HG03045 (cell line): Measurements from ENCODE around the gene CEP72.

Source experiments
- ATAC-seq: cut with Tn5 transposase; IDR thresholded peaks from one replicate; pipeline ENCODE4 v1.9.1; 2021; ENCODE audit warnings: mild to moderate bottlenecking, moderate library complexity; ENCODE audit not compliant: unreplicated experiment

Gene CEP72

GRCh38 chr5:635306-636055, 23.3 kb downstream of the CEP72 start:
- no peak for ATAC-seq

- ATAC-seq = no peak
Observed at GRCh38 chr5:636951-637350, 24.8 kb downstream of the CEP72 start.

GRCh38 chr5:637581-638450, 25.7 kb downstream of the CEP72 start:
- ATAC-seq = no peak

GRCh38 chr5:638501-639252, 26.5 kb downstream of the CEP72 start:
- ATAC-seq = no peak

GRCh38 chr5:639253-639530, 27.1 kb downstream of the CEP72 start:
- ATAC-seq = no peak

- ATAC-seq = no peak
Observed at GRCh38 chr5:639584-640213, 27.6 kb downstream of the CEP72 start.

- ATAC-seq = no peak
Observed at GRCh38 chr5:640461-641330, 28.6 kb downstream of the CEP72 start.

GRCh38 chr5:641331-641765, 29.2 kb downstream of the CEP72 start:
- no peak for ATAC-seq

GRCh38 chr5:642481-642880, 30.3 kb downstream of the CEP72 start:
- no peak for ATAC-seq

- peak; percentile 11 for ATAC-seq
Observed at GRCh38 chr5:643351-643801, 31.2 kb downstream of the CEP72 start.

- peak; percentile 59 for ATAC-seq
Observed at GRCh38 chr5:643811-644271, 31.7 kb downstream of the CEP72 start.

GRCh38 chr5:644509-644908, 32.4 kb downstream of the CEP72 start:
- ATAC-seq = no peak

GRCh38 chr5:644971-645370, 32.8 kb downstream of the CEP72 start:
- no peak for ATAC-seq

GRCh38 chr5:645421-645820, 33.3 kb downstream of the CEP72 start:
- no peak for ATAC-seq

GRCh38 chr5:646396-647201, 34.5 kb downstream of the CEP72 start:
- no peak for ATAC-seq

- ATAC-seq = no peak
Observed at GRCh38 chr5:647311-647710, 35.2 kb downstream of the CEP72 start.

GRCh38 chr5:647727-648126, 35.6 kb downstream of the CEP72 start:
- ATAC-seq = no peak

- no peak for ATAC-seq
Observed at GRCh38 chr5:651296-652022, 39.3 kb downstream of the CEP72 start.
